ENCODE results near the gene NOXA1. TPM values are rescaled to one million over a fixed set of nuclear protein-coding genes. Genes with fewer than 3 reads are reported as not detected.
"Not testable (repeated sequence)": the region's sequence is repeated elsewhere in the genome, so short reads cannot be mapped to it uniquely, and the experiment has no call there.

Gene NOXA1, protein sequence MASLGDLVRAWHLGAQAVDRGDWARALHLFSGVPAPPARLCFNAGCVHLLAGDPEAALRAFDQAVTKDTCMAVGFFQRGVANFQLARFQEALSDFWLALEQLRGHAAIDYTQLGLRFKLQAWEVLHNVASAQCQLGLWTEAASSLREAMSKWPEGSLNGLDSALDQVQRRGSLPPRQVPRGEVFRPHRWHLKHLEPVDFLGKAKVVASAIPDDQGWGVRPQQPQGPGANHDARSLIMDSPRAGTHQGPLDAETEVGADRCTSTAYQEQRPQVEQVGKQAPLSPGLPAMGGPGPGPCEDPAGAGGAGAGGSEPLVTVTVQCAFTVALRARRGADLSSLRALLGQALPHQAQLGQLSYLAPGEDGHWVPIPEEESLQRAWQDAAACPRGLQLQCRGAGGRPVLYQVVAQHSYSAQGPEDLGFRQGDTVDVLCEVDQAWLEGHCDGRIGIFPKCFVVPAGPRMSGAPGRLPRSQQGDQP
- total RNA-seq = 1 to 10 TPM in 1 of 2 donors, under 1 TPM in 1; 0.94 to 3.4 TPM

DNA sequence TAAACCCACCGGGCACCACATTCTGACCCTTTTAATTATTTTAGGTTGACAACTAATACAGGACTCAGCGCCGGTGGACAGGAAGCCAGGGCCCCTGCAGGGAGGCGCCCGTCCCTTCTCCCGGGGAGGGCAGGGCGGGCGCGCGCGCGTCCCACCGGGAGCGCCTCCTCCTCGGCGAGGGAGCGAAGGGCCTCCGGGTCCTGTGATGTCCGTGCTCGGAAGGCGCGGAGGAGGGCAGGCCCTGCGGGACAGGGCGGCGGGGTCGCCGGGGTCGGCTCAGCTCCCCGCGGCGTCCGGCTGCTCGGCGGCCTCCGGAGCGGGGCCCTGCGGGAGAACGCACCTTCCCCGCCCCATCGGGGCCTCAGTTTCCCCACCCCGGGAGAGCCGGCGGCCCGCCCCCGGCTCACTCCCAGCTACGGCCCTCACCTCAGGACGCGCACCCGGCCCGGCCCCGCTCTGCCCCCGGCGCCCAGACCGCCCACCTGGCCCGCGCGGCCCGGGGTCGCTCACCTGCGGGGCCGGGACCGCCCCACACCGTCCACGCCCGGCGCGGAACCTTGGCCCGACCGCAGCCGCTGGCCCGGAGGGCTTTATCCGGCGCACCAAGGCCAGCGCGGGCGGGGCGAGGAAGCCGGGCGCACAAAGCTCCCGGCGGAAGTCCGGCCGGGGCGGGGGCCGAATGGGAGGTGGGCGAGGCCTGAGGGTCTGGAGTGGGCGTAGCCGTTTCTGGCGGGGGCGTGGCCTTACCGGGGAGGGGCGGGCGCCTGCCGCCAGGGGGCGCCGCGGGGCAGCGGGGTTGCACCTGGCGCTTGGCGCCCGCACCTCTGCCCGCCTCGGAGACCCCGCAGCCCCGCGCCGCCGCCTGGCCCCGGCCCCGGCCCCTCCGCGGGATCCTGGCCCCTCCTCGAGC is at the start of gene NOXA1, which contains the start of gene EXD3:
Gene NOXA1, plus strand, starts transcription at position 790 of the 910 bp plus-strand sequence. CDS start 137 bp downstream, outside the sequence.
Gene EXD3, minus strand, starts transcription at position 559 of the 910 bp plus-strand sequence. CDS start 27,805 bp downstream, outside the sequence.
- Histone ChIP-seq H3K4me3 (peak within 1 kb of the TSS; percentile 79 to 92), H3K9me3 (no peaks in the 10 kb centered on the region), H3K27ac (peak within 1 kb of the TSS; percentile 78 to 82), H3K36me3 (no peaks in the 10 kb centered on the region), H3K27me3 (no peaks in the 10 kb centered on the region), H3K4me1 (peaks cover 0 to 27% of the 10 kb centered on the region in 2 donors)
- peak; percentile 88 for DNase-seq (ENCODE audit: low spot score)
- TF ChIP-seq, protein P1, sequence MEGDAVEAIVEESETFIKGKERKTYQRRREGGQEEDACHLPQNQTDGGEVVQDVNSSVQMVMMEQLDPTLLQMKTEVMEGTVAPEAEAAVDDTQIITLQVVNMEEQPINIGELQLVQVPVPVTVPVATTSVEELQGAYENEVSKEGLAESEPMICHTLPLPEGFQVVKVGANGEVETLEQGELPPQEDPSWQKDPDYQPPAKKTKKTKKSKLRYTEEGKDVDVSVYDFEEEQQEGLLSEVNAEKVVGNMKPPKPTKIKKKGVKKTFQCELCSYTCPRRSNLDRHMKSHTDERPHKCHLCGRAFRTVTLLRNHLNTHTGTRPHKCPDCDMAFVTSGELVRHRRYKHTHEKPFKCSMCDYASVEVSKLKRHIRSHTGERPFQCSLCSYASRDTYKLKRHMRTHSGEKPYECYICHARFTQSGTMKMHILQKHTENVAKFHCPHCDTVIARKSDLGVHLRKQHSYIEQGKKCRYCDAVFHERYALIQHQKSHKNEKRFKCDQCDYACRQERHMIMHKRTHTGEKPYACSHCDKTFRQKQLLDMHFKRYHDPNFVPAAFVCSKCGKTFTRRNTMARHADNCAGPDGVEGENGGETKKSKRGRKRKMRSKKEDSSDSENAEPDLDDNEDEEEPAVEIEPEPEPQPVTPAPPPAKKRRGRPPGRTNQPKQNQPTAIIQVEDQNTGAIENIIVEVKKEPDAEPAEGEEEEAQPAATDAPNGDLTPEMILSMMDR (IDR thresholded peaks at IDR 0.05) = peak; percentile 77 to 95

DNA sequence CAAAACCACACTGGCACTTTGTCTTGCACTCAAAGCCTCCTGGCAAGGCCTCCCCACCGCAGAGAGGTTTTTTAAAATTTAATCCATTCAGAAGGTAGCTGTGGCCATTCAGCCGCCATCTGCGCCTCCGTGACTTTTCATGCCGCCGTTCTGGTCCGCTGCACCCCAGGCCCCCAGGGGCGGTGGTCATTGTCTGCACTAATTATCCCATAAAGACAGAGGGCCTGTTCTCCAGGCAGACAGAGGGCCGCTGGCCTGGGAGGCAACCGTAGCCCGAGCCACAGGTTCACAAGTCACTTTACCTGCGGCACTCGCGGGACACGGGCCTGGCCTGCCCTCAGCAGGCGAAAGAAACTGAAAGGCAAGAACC is 49.6 kb upstream of the NOXA1 start:
- Histone ChIP-seq H3K9me3 (no peaks in the 10 kb centered on the region), H3K4me3 (no peak overlapping the region), H3K27me3 (no peaks in the 10 kb centered on the region), H3K4me1 (peaks cover 0 to 2% of the 10 kb centered on the region in 2 donors), H3K27ac (no peak overlapping the region), H3K36me3 (no peaks in the 10 kb centered on the region)
- DNase-seq (ENCODE audit: low spot score) = no peak
- TF ChIP-seq, protein P1 (IDR thresholded peaks at IDR 0.05) = no peak

DNA sequence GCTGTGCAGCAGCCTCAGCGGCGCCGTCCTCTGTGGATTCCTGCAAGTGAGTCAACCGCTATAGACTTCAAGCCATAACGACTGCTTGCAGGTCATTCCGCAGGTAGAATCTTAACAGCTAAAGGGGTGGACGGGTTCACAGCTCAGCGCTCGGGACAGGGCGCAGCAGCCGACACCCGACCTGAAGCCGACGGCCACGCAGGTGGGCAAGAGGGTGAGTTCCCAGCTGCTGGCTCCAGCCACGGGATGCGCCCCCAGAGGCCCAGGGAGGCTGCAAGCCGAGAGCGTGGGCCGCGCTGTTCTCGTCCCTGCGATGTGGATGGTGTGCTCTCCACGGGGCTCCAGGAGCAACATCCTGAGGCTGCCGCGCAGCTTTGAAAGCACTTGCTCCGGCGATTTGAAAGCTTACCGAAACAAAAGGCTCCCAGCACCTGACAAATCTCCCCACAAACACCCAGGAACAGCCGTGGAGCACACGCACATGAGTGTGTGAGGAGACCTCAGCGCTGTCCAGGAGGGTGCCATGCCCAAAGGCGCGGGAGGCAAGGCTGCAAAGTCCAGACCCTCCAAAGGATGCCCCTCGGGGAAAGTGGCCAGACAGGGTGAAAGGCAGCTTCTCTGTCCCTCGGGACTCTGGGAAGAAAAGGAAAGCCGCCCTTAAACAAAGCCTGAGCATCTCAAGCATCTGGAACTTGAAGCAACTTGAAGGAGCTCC is 48.9 kb upstream of the NOXA1 start:
- Histone ChIP-seq H3K9me3 (no peaks in the 10 kb centered on the region), H3K27me3 (no peaks in the 10 kb centered on the region), H3K27ac (no peak overlapping the region), H3K4me1 (no peaks in the 10 kb centered on the region), H3K4me3 (no peak overlapping the region), H3K36me3 (no peaks in the 10 kb centered on the region)
- TF ChIP-seq, protein P1 (IDR thresholded peaks at IDR 0.05) = no peak
- DNase-seq (ENCODE audit: low spot score) = no peak

DNA sequence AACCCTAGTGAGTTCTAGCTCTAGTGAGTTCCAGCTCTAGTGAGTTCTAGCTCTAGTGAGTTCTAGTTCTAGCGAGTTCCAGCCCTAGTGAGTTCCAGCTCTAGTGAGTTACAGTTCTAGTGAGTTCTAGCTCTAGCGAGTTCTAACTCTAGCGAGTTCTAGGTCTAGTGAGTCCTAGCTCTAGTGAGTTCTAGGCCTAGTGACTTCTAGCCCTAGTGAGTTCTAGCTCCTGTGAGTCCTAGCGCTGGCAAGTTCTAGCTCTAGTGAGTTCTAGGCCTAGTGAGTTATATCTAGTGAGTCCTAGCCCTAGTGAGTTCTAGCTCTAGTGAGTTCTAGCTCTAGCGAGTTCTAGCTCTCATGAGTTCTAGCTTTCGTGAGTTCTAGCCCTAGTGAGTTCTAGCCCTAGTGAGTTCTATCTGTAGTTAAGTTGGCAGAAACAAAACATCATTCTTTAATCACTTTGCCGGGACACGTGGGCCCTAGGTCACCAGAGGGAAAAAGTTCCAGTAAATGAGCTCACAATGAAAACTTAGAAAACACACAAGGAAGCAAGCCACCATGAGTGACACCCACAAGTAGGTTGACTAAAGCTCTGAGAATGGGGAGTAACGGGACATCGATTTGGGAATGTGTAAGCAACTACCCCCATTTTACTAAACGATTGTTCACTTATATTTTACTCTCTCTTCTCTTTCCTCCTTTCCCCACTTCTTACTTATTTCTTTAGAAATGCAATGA is 47.7 kb upstream of the NOXA1 start:
- Histone ChIP-seq H3K27me3 (no peaks in the 10 kb centered on the region), H3K4me3 (no peak overlapping the region), H3K9me3 (no peaks in the 10 kb centered on the region), H3K27ac (no peak overlapping the region), H3K36me3 (no peaks in the 10 kb centered on the region), H3K4me1 (no peaks in the 10 kb centered on the region)
- TF ChIP-seq, protein P1 (IDR thresholded peaks at IDR 0.05) = no peak
- DNase-seq (ENCODE audit: low spot score) = no peak

DNA sequence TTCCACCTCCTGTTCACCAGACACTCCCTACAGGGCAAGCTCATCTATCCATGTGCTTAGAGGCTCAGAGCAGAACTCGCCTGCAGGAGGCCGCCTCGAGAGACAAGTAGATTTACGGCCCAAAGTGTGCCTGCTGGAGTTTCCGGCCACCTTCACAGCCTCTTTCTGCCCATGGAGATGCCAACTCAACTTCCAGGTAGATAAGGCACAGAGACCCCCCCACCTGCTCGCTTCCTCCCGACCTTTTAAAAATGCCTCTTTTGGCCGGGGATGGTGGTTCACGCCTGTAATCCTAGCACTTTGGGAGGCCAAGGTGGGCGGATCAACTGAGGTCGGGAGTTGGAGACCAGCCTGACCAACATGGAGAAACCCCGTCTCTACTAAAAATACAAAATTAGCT is 46.8 kb upstream of the NOXA1 start:
- Histone ChIP-seq H3K36me3 (no peaks in the 10 kb centered on the region), H3K4me3 (no peak overlapping the region), H3K27me3 (no peaks in the 10 kb centered on the region), H3K9me3 (no peaks in the 10 kb centered on the region), H3K27ac (no peak overlapping the region), H3K4me1 (no peaks in the 10 kb centered on the region)
- TF ChIP-seq, protein P1 (IDR thresholded peaks at IDR 0.05) = no peak
- DNase-seq (ENCODE audit: low spot score) = no peak

DNA sequence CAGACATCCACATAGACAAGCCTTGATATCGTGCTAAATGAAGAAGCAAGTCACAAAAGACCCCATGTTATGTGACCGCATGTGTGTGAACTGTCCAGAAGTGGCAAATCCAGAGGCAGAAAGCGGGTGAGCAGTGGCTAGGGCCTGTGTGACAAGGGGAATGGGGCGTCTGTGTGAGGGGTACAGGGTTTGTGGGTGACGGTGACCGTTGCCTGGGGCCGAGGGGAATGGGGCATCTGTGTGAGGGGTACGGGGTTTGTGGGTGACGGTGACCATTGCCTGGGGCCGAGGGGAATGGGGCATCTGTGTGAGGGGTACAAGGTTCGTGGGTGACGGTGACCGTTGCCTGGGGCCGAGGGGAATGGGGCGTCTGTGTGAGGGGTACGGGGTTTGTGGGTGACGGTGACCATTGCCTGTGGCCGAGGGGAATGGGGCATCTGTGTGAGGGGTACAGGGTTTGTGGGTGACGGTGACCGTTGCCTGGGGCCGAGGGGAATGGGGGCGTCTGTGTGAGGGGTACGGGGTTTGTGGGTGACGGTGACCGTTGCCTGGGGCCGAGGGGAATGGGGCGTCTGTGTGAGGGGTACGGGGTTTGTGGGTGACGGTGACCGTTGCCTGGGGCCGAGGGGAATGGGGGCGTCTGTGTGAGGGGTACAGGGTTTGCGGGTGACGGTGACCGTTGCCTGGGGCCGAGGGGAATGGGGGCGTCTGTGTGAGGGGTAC is 44.3 kb upstream of the NOXA1 start:
- H3K4me3 ChIP-seq; H3K27me3 ChIP-seq; DNase-seq (ENCODE audit: low spot score); H3K9me3 ChIP-seq; H3K4me1 ChIP-seq; H3K36me3 ChIP-seq; H3K27ac ChIP-seq: not testable (repeated sequence)
